Lower lobe of right lung (tissue), 2 donors: ENCODE measurements around the gene DEFB124. TPM values are rescaled to one million over a fixed set of nuclear protein-coding genes. Genes with fewer than 3 reads are reported as not detected.
"Not testable (repeated sequence)": the region's sequence is repeated elsewhere in the genome, so short reads cannot be mapped to it uniquely, and the experiment has no call there.

Experiments
- ATAC-seq, 2 donors: fragments of 200-7000 bp; cut with Tn5 transposase; one replicate each; pipeline ENCODE4 v1.9.1; 2020 to 2022; ENCODE audit warnings: mild to moderate bottlenecking in 2 of 2, moderate library complexity in 2 of 2
- DNase-seq: peaks from one replicate; pipeline ENCODE4 v3.0.0-alpha.2; 2020
- H3K27ac ChIP-seq: fragments of 200-600 bp; one replicate; pipeline ENCODE4 v1.8.0; 2022
- H3K27me3 ChIP-seq: fragments of 200-600 bp; one replicate; pipeline ENCODE4 v1.8.0; 2022; ENCODE audit warnings: low read depth
- H3K36me3 ChIP-seq: fragments of 200-600 bp; one replicate; pipeline ENCODE4 v1.8.0; 2022; ENCODE audit warnings: mild to moderate bottlenecking
- H3K4me1 ChIP-seq: fragments of 200-600 bp; one replicate; pipeline ENCODE4 v1.8.0; 2022
- H3K4me3 ChIP-seq: fragments of 200-600 bp; one replicate; pipeline ENCODE4 v1.8.0; 2022; ENCODE audit warnings: mild to moderate bottlenecking
- H3K9me3 ChIP-seq: fragments of 200-600 bp; one replicate; pipeline ENCODE4 v1.8.0; 2022
- CTCF ChIP-seq: fragments of 200-600 bp; IDR thresholded peaks from one replicate; pipeline ENCODE4 v1.8.0; 2022; ENCODE audit warnings: antibody characterized with exemption, mild to moderate bottlenecking
- intact Hi-C: fragments of 100-400 bp; cut with DNase I; formaldehyde crosslinking; loops from one replicate; pipeline ENCODE4 v1.11.0; 2022
- total RNA-seq: library from RNA; stranded (reverse); fragmentation: NEBNext Ultra II Directional; extraction: Animal tissue kit (Norgen Biotek cat#: 25700); gene quantifications from one replicate; pipeline ENCODE4 v1.2.1, GENCODE V29; 2021
- donor health status: DM: no; HTN: yes; CAD: no; lungs with severe emphysema.

The DEFB124 gene
- total RNA-seq, 1 donor from 2014 or later: not detected

- Histone ChIP-seq H3K27ac (no peak overlapping the region), H3K36me3 (no peaks in the 10 kb centered on the region), H3K9me3 (no peaks in the 10 kb centered on the region), H3K27me3 (peaks cover 24% of the 10 kb centered on the region), H3K4me1 (peaks cover 12% of the 10 kb centered on the region), H3K4me3 (no peak overlapping the region)
- ATAC-seq: no peak
- TF ChIP-seq CTCF: no peak
- intact Hi-C loops: no loop called here
- no peak for DNase-seq
These were observed 860 bp downstream of the DEFB124 start for GRCh38 chr20:31474097-31474436.

GRCh38 chr20:31473331-31474096 lies 1.4 kb downstream of the DEFB124 start:
- no peak for TF ChIP-seq CTCF
- intact Hi-C loops: no loop called here
- DNase-seq (no peak), ATAC-seq (no peak)
- Histone ChIP-seq H3K4me3 (no peak overlapping the region), H3K27me3 (peaks cover 24% of the 10 kb centered on the region), H3K27ac (no peak overlapping the region), H3K4me1 (peaks cover 12% of the 10 kb centered on the region), H3K9me3 (no peaks in the 10 kb centered on the region), H3K36me3 (no peaks in the 10 kb centered on the region)

GRCh38 chr20:31472395-31473330 lies 2.3 kb downstream of the DEFB124 start:
- Histone ChIP-seq H3K9me3 (no peaks in the 10 kb centered on the region), H3K27ac (no peak overlapping the region), H3K36me3 (no peaks in the 10 kb centered on the region), H3K4me1 (peaks cover 12% of the 10 kb centered on the region), H3K27me3 (peaks cover 24% of the 10 kb centered on the region), H3K4me3 (no peak overlapping the region)
- intact Hi-C loops: no loop called here
- no peak for DNase-seq
- TF ChIP-seq CTCF: no peak
- peak in 1 of 2 donors; percentile 29 for ATAC-seq

GRCh38 chr20:31470946-31471345 lies 4.0 kb downstream of the DEFB124 start:
- intact Hi-C loops, DNase-seq, H3K27ac ChIP-seq, H3K9me3 ChIP-seq, H3K36me3 ChIP-seq, H3K4me3 ChIP-seq, ATAC-seq: not testable (repeated sequence)
- Histone ChIP-seq H3K4me1 (peaks cover 12% of the 10 kb centered on the region), H3K27me3 (peaks cover 10% of the 10 kb centered on the region)

GRCh38 chr20:31454361-31454760 lies 20.6 kb downstream of the DEFB124 start:
- Histone ChIP-seq H3K4me1 (no peaks in the 10 kb centered on the region), H3K36me3 (no peaks in the 10 kb centered on the region), H3K27me3 (peaks cover 13% of the 10 kb centered on the region), H3K9me3 (no peaks in the 10 kb centered on the region), H3K4me3 (no peak overlapping the region), H3K27ac (no peak overlapping the region)
- no peak for ATAC-seq
- intact Hi-C loops: no loop called here
- no peak for TF ChIP-seq CTCF
- no peak for DNase-seq

GRCh38 chr20:31452575-31452974 lies 22.4 kb downstream of the DEFB124 start:
- intact Hi-C loops: no loop called here

More at GRCh38 chr20:31452575-31452974, 22.4 kb downstream of the DEFB124 start:
- H3K4me1 ChIP-seq: no peaks in the 10 kb centered on the region
- no peak overlapping the region for H3K27ac ChIP-seq
- no peaks in the 10 kb centered on the region for H3K9me3 ChIP-seq
- ATAC-seq (no peak), DNase-seq (no peak)
- H3K36me3 ChIP-seq: no peaks in the 10 kb centered on the region
- peaks cover 4% of the 10 kb centered on the region for H3K27me3 ChIP-seq
- no peak overlapping the region for H3K4me3 ChIP-seq
- no peak for TF ChIP-seq CTCF
